Lower leg skin (tissue), 4 donors: Measurements from ENCODE around the gene NCF2. TPM values are rescaled to one million over a fixed set of nuclear protein-coding genes. Genes with fewer than 3 reads are reported as not detected.
A peak's percentile ranks its signal among the peaks of the same experiment; 100 is the strongest.

ENCODE experiments used
- DNase-seq, 2 donors: peaks; one replicate each; pipeline ENCODE4 v3.0.0-alpha.2; 2019; ENCODE audit warnings: low spot score in 2 of 2
- H3K4me3 ChIP-seq: fragments of 200-600 bp; sonication (generic); 2 replicates; pipeline ENCODE4 v1.5.1; 2017; ENCODE audit warnings: mild to moderate bottlenecking, low read depth; ENCODE audit not compliant: poor library complexity, severe bottlenecking
- CTCF ChIP-seq, 3 donors: fragments of 450-650 bp; IDR thresholded peaks; one replicate each; pipeline ENCODE4 v1.5.1; 2016; ENCODE audit warnings: antibody characterized with exemption in 3 of 3, mild to moderate bottlenecking in 3 of 3, moderate library complexity in 2 of 3
- POLR2A ChIP-seq, 2 donors: fragments of 450-650 bp; IDR thresholded peaks; one replicate each; pipeline ENCODE4 v1.6.1; 2016 to 2017; ENCODE audit warnings: antibody characterized with exemption in 2 of 2, mild to moderate bottlenecking in 1 of 2, moderate library complexity in 1 of 2
- WGBS, 2 donors: methylation state at CpG; one replicate each; pipeline ENCODE4 v1.1.5; 2018; 5-methylcytosine and 5-hydroxymethylcytosine counted together
- intact Hi-C: fragments of 100-400 bp; cut with DNase I; formaldehyde crosslinking; loops from one replicate; pipeline ENCODE4 v1.15.0; 2023; ENCODE audit warnings: low total_unique reads
- total RNA-seq, 4 donors: library from RNA; depleted of rRNA; stranded (reverse); fragments of >200 nt; gene quantifications; one replicate each; pipeline ENCODE4 v1.1.0, GENCODE V29; 2016

Gene NCF2
- total RNA-seq, 4 donors from 2014 or later = 26.6 to 58.2 (median 33.4) TPM

- TF ChIP-seq CTCF (IDR thresholded peaks at IDR 0.05) (no peak), POLR2A (IDR thresholded peaks at IDR 0.05) (no peak)
- H3K4me3 ChIP-seq = no peak overlapping the region
- no peak for DNase-seq
- intact Hi-C loops = no loop called here
- 81 to 87% methylated on average over 3 of the region's 3 CpGs for WGBS, 2 donors
Measured at GRCh38 chr1:183600634-183601033, 10.4 kb upstream of the NCF2 start.

GRCh38 chr1:183600136-183600535 is 9.9 kb upstream of the NCF2 start:
- TF ChIP-seq POLR2A (IDR thresholded peaks at IDR 0.05) (no peak), CTCF (IDR thresholded peaks at IDR 0.05) (no peak)
- intact Hi-C loops = no loop called here
- no peak overlapping the region for H3K4me3 ChIP-seq
- DNase-seq = peak in 1 of 2 donors; percentile 79
- 61 to 67% methylated on average over 3 of the region's 3 CpGs for WGBS, 2 donors

- TF ChIP-seq CTCF (IDR thresholded peaks at IDR 0.05) = no peak
- TF ChIP-seq POLR2A (IDR thresholded peaks at IDR 0.05) = no peak
- DNase-seq = no peak
- intact Hi-C loops = no loop called here
- WGBS, 2 donors = 47 to 48% methylated on average over 2 of the region's 2 CpGs
- no peak overlapping the region for H3K4me3 ChIP-seq
Measured at GRCh38 chr1:183598386-183598785, 8.1 kb upstream of the NCF2 start.

- TF ChIP-seq CTCF (IDR thresholded peaks at IDR 0.05) (no peak), POLR2A (IDR thresholded peaks at IDR 0.05) (no peak)
- WGBS, 2 donors = 51 to 54% methylated on average over 5 of the region's 5 CpGs
- no peak for DNase-seq
- intact Hi-C loops = no loop called here
- H3K4me3 ChIP-seq = no peak overlapping the region
Measured at GRCh38 chr1:183597656-183598347, 7.5 kb upstream of the NCF2 start.

- intact Hi-C loops = no loop called here
- DNase-seq = no peak
- 83 to 84% methylated on average over 5 of the region's 5 CpGs for WGBS, 2 donors
- H3K4me3 ChIP-seq = no peak overlapping the region
- TF ChIP-seq CTCF (IDR thresholded peaks at IDR 0.05) (no peak), POLR2A (IDR thresholded peaks at IDR 0.05) (no peak)
Measured at GRCh38 chr1:183596500-183596899, 6.2 kb upstream of the NCF2 start.

- intact Hi-C loops = no loop called here
- DNase-seq = no peak
- no peak for TF ChIP-seq CTCF (IDR thresholded peaks at IDR 0.05)
- no peak for TF ChIP-seq POLR2A (IDR thresholded peaks at IDR 0.05)
- H3K4me3 ChIP-seq = no peak overlapping the region
- WGBS, 2 donors = 93 to 97% methylated on average over 2 of the region's 2 CpGs
Measured at GRCh38 chr1:183595537-183595936, 5.3 kb upstream of the NCF2 start.
